Measurements from ENCODE around the gene NOS1AP.

DNA sequence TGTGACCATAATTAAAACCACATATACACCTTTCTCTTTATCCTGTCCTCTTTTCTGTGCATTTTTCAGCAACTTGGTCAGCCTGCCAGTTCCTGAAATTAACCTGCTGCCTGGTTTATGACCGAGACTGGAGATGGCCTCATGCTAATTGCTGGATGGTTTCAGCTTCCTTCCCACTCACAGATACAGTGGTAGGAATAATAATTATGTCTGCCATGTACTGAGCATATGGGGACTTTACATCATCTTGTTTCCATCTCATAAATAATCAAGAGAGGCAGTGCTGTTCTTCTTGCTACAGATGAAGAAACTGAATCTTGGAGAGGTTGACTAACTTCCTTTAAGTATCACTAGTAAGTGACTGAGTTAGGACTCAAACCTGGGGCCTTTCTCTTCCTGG lies 148.2 kb downstream of the NOS1AP start:
- TF ChIP-seq, protein P1, sequence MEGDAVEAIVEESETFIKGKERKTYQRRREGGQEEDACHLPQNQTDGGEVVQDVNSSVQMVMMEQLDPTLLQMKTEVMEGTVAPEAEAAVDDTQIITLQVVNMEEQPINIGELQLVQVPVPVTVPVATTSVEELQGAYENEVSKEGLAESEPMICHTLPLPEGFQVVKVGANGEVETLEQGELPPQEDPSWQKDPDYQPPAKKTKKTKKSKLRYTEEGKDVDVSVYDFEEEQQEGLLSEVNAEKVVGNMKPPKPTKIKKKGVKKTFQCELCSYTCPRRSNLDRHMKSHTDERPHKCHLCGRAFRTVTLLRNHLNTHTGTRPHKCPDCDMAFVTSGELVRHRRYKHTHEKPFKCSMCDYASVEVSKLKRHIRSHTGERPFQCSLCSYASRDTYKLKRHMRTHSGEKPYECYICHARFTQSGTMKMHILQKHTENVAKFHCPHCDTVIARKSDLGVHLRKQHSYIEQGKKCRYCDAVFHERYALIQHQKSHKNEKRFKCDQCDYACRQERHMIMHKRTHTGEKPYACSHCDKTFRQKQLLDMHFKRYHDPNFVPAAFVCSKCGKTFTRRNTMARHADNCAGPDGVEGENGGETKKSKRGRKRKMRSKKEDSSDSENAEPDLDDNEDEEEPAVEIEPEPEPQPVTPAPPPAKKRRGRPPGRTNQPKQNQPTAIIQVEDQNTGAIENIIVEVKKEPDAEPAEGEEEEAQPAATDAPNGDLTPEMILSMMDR (IDR thresholded peaks at IDR 0.05 in 2 of 3, conservative IDR thresholded peaks at IDR 0.05 in 1 of 3; ENCODE audit: borderline replicate concordance in 1 of 3, insufficient read depth in 1 of 3, low read depth in 2 of 3, low read length in 2 of 3) = no peak
- TF ChIP-seq ZNF274 (IDR thresholded peaks at IDR 0.05; ENCODE audit: low read depth, low read length) (no peak), POLR2AphosphoS5 (IDR thresholded peaks at IDR 0.05; ENCODE audit: low read depth, low read length) (no peak)
